Vagina (tissue), 2 donors: ENCODE measurements around the gene PTPRN2.

Source experiments
- POLR2AphosphoS5 ChIP-seq, 2 donors: sonication (generic); formaldehyde crosslinking; IDR thresholded peaks; one replicate each; pipeline ENCODE4 v1.9.0; 2017; ENCODE audit warnings: antibody characterized with exemption in 2 of 2, mild to moderate bottlenecking in 2 of 2, low read depth in 1 of 2; ENCODE audit not compliant: insufficient read depth in 1 of 2
- TF ChIP-seq, protein P1 (sequence below), 3 experiments: fragments of 450-650 bp in 2 of 3; fragments of 200-600 bp in 1 of 3; sonication (generic) in 1 of 3; IDR thresholded peaks; one replicate each; pipeline ENCODE4 v1.5.1; 2017 to 2019; ENCODE audit warnings: antibody characterized with exemption in 3 of 3, mild to moderate bottlenecking in 2 of 3, moderate library complexity in 2 of 3

DNA sequence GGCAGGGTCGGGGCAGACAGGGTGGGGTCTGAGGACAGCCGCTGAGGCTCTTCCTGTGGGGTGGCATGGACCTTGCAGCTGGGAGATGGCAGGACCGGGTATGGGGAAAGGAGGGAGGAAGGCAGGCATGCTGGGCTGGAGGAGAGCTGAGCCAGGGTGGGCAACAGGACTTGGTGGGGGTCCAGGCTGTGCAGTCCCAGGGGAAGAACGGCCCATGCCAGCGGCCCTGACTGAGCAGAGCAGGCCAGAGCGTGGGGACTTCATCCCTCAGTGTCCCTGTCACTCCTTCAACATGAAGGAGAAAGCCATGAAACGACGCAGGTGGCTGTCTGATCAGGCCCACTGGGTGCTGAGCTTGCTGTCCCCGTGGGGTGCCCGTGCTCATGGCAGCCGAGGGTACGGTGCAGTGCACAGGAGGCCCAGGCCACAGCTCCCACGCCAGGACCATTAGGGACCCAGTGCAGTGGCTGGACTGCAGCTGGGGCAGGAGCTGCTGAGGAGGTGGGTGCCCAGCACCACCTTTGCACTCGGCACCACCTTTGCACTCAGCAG is 519.6 kb downstream of the PTPRN2 start:
- TF ChIP-seq, protein P1, sequence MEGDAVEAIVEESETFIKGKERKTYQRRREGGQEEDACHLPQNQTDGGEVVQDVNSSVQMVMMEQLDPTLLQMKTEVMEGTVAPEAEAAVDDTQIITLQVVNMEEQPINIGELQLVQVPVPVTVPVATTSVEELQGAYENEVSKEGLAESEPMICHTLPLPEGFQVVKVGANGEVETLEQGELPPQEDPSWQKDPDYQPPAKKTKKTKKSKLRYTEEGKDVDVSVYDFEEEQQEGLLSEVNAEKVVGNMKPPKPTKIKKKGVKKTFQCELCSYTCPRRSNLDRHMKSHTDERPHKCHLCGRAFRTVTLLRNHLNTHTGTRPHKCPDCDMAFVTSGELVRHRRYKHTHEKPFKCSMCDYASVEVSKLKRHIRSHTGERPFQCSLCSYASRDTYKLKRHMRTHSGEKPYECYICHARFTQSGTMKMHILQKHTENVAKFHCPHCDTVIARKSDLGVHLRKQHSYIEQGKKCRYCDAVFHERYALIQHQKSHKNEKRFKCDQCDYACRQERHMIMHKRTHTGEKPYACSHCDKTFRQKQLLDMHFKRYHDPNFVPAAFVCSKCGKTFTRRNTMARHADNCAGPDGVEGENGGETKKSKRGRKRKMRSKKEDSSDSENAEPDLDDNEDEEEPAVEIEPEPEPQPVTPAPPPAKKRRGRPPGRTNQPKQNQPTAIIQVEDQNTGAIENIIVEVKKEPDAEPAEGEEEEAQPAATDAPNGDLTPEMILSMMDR (IDR thresholded peaks at IDR 0.05), result no peak
- no peak for TF ChIP-seq POLR2AphosphoS5 (IDR thresholded peaks at IDR 0.05; ENCODE audit: insufficient read depth in 1 of 2, low read depth in 1 of 2)
